Measurements from ENCODE around the gene PRPS2. TPM values are rescaled to one million over a fixed set of nuclear protein-coding genes. Genes with fewer than 3 reads are reported as not detected.

PRPS2 gene
- total and polyA plus RNA-seq, 2 of the 8 experiments (the other 6 are each of a cell fraction or from before 2014, with no cell fraction given): 11.8 to 31.4 TPM

GRCh38 chrX:12844319-12844718 is 53.1 kb downstream of the PRPS2 start:
- H3K23me2 ChIP-seq (ENCODE audit: low read depth, low read length): no peaks in the 10 kb centered on the region
- no peaks in the 10 kb centered on the region for H3K9me3 ChIP-seq (ENCODE audit: insufficient read depth in 2 of 2, low read depth in 1 of 2, low read length in 1 of 2)
- H2AFZ ChIP-seq (ENCODE audit: low read length): no peak overlapping the region
- H4K20me1 ChIP-seq (replicated peaks in 1 of 2; ENCODE audit: control insufficient read depth in 1 of 2, insufficient read depth in 2 of 2, low read length in 2 of 2): no peaks in the 10 kb centered on the region
- no peak overlapping the region for H2BK12ac ChIP-seq (ENCODE audit: low read depth, low read length)
- no peak overlapping the region for H3K23ac ChIP-seq (ENCODE audit: insufficient read length)
- FAIRE-seq: no peak
- no peaks in the 10 kb centered on the region for H3K27me3 ChIP-seq (replicated peaks in 1 of 4; ENCODE audit: control insufficient read depth in 3 of 4, extremely low read depth in 1 of 4, insufficient read depth in 3 of 4, low read length in 3 of 4)
- no peak overlapping the region for H3K4me2 ChIP-seq (ENCODE audit: insufficient read depth in 1 of 2, low read depth in 2 of 2, low read length in 2 of 2)
- H3K14ac ChIP-seq (ENCODE audit: insufficient read length): no peak overlapping the region
- WGBS, 2 experiments (ENCODE audit: extremely low coverage in 1 of 2, insufficient coverage in 1 of 2, insufficient read length in 1 of 2, insufficient replicate concordance in 2 of 2, low coverage in 1 of 2, low lambda C conversion rate in 2 of 2, missing lambda C conversion rate in 1 of 2): 89% methylated on average over 3 of the region's 3 CpGs; no CpG with 5 or more reads in 1 of the 2 experiments
- H4K5ac ChIP-seq (ENCODE audit: insufficient read length, low read depth, low read length): no peak overlapping the region
- H4K91ac ChIP-seq (replicated peaks; ENCODE audit: insufficient read length, low read length): no peak overlapping the region
- POLR2A ChIA-PET (ENCODE audit: partially characterized antibody): no interaction called here
- no peak overlapping the region for H3K4ac ChIP-seq (replicated peaks; ENCODE audit: insufficient read length, low read depth, low read length)
- H3K27ac ChIP-seq (ENCODE audit: low read depth, low read length): no peak overlapping the region
- H3K4me1 ChIP-seq (replicated peaks in 1 of 4; ENCODE audit: control insufficient read depth in 3 of 4, insufficient read depth in 4 of 4, low read length in 3 of 4): no peaks in the 10 kb centered on the region
- no peak overlapping the region for H3K18ac ChIP-seq (ENCODE audit: extremely low read depth, low read length)
- CTCF ChIA-PET (ENCODE audit: partially characterized antibody): no interaction called here
- H3K9ac ChIP-seq (replicated peaks in 1 of 4; ENCODE audit: extremely low read depth in 1 of 4, low read depth in 3 of 4, low read length in 3 of 4): no peak overlapping the region
- no peaks in the 10 kb centered on the region for H3K79me1 ChIP-seq (ENCODE audit: low read depth, low read length)
- no peak overlapping the region for H3K4me3 ChIP-seq (ENCODE audit: extremely low read depth in 1 of 4, insufficient read depth in 2 of 4, low read depth in 3 of 4, low read length in 4 of 4)
- H2AK5ac ChIP-seq (ENCODE audit: low read depth, low read length): no peak overlapping the region
- DNase-seq (ENCODE audit: low read depth in 1 of 2, low spot score in 2 of 2): no peak
- no peak overlapping the region for H4K8ac ChIP-seq (ENCODE audit: extremely low read depth, insufficient read depth, low read length)
- no peaks in the 10 kb centered on the region for H3K36me3 ChIP-seq (ENCODE audit: control insufficient read depth in 2 of 4, insufficient read depth in 4 of 4, low read length in 3 of 4)
- no peak overlapping the region for H2BK120ac ChIP-seq (replicated peaks; ENCODE audit: low read depth, low read length)
- no peak overlapping the region for H3K56ac ChIP-seq (replicated peaks; ENCODE audit: insufficient read length, low read depth, low read length)
- H3K79me2 ChIP-seq (ENCODE audit: control insufficient read depth in 1 of 2, insufficient read depth in 2 of 2, low read length in 2 of 2): no peaks in the 10 kb centered on the region
- no peak overlapping the region for H2BK15ac ChIP-seq (ENCODE audit: low read length)
- no peak overlapping the region for H2BK20ac ChIP-seq (ENCODE audit: low read length)
- no peak overlapping the region for H2BK5ac ChIP-seq (ENCODE audit: low read depth, low read length)
- TF ChIP-seq TAF1 (IDR thresholded peaks at IDR 0.05; ENCODE audit: low read depth, low read length): no peak
- TF ChIP-seq, protein P1, sequence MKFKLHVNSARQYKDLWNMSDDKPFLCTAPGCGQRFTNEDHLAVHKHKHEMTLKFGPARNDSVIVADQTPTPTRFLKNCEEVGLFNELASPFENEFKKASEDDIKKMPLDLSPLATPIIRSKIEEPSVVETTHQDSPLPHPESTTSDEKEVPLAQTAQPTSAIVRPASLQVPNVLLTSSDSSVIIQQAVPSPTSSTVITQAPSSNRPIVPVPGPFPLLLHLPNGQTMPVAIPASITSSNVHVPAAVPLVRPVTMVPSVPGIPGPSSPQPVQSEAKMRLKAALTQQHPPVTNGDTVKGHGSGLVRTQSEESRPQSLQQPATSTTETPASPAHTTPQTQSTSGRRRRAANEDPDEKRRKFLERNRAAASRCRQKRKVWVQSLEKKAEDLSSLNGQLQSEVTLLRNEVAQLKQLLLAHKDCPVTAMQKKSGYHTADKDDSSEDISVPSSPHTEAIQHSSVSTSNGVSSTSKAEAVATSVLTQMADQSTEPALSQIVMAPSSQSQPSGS (IDR thresholded peaks at IDR 0.05; ENCODE audit: low read length): no peak
- no peak for TF ChIP-seq BRCA1 (IDR thresholded peaks at IDR 0.05; ENCODE audit: low read depth, low read length)
- TF ChIP-seq SAP30 (IDR thresholded peaks at IDR 0.05; ENCODE audit: insufficient read depth, insufficient replicate concordance, low read length): no peak
- no peak for TF ChIP-seq SP4 (IDR thresholded peaks at IDR 0.05; ENCODE audit: low read length)
- no peak for TF ChIP-seq CHD1 (IDR thresholded peaks at IDR 0.05; ENCODE audit: low read depth, low read length)
- TF ChIP-seq TEAD4 (IDR thresholded peaks at IDR 0.05; ENCODE audit: low read depth, low read length): no peak
- no peak for TF ChIP-seq SIX5 (IDR thresholded peaks at IDR 0.05; ENCODE audit: low read depth, low read length)
- TF ChIP-seq, protein P2, sequence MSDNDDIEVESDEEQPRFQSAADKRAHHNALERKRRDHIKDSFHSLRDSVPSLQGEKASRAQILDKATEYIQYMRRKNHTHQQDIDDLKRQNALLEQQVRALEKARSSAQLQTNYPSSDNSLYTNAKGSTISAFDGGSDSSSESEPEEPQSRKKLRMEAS (IDR thresholded peaks at IDR 0.05): no peak
- no peak for TF ChIP-seq GTF2F1 (IDR thresholded peaks at IDR 0.05; ENCODE audit: borderline replicate concordance, low read depth, low read length)
